Measurements from ENCODE around the gene NDUFB6.
A peak's percentile ranks its signal among the peaks of the same experiment; 100 is the strongest.
"Not testable (repeated sequence)": the region's sequence is repeated elsewhere in the genome, so short reads cannot be mapped to it uniquely, and the experiment has no call there.

The NDUFB6 gene

DNA sequence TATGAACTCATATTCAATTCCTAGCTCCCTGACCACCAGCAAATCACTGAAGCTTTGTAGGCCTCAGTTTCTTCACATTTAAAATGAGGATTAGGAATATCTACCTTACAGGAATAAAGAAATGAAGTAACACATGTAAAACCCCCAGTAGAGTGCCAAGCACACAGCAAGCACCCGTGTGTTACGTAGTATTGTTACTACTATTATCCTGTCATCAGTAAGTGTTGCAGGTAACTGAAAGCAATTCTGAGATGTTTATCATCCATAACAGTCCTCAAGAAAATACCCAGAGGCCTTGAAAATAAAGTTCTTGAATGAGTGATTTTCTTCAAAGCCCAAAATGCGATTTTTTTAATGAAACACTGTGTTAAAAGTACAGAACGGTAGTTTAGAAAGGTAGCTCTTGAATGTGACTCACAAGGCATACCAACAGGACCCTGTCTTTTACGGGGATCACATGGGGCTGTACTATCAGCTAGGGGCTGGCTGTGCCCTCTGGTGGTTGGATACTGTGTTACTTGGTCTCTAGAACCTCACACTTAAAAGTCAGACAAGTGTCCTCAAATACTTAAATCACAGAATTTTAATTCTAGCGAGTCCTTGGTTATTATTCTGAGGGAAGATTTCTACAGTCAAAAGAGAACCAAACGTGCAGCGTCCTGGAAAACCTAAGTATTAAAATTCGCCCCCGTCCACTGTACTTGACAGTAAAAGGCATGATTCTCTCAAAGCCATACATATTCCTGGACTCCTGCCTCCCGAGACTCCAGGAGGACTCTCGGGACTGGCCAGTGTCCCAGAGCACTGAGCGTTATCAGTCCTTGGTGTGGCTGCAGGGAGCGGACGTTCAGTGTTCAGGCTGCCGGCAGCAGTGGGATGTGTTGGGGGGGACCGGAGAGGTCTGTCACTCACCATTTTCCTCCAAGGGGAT, 725 bp downstream of the NDUFB6 start:
- H3K4me3 ChIP-seq (ENCODE audit: low read depth, low read length) = peak overlapping the region; percentile 97

DNA sequence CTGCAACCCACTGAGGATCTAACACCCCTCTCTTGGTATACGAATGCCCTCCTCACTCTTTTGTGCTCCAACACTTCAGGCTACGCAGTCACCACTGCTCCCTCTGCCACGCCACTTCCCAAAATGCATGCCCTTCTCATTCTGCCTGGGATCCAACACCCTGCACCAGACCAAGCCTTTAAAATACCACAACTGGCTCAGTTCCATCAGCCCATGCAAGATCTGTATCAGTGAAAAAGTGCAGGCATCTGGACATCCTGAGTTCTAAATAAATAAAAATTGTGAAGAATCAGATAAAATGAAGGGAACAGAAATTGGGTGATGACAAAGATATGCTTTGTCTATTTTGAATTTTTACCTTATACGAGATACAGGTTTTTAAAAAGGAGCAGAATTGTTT, 2.7 kb downstream of the NDUFB6 start:
- H3K4me3 ChIP-seq (ENCODE audit: low read depth, low read length) = no peak overlapping the region

GRCh38 chr9:32566770-32567169, 6.2 kb downstream of the NDUFB6 start:
- H3K4me3 ChIP-seq (ENCODE audit: low read depth, low read length) = no peak overlapping the region

GRCh38 chr9:32565967-32566366, 7.0 kb downstream of the NDUFB6 start:
- no peak overlapping the region for H3K4me3 ChIP-seq (ENCODE audit: low read depth, low read length)

DNA sequence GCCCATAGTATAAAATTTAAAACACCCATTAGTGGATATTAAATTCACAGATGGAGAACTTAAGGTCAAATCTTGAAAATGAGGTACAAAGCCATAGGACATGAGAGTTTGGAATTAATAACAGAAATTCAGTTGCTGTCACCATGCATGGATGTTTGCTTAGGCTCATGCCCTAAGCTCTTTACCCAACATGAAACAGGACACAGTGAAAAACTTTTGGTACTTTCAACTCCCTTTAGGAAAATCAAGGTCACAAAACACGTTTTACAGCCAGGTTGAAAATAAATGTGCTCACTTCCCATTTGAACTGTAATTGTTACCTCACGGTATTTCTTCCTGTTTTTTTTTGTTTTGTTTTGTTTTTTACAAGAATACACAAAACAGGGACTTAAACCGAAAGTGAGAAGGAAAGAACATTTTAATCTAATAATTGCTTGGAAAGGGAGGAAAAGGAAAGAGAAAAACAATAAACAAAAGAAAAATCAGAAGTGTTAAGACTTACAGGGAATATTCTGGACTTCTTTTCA, 14.5 kb downstream of the NDUFB6 start:
- no peak overlapping the region for H3K4me3 ChIP-seq (ENCODE audit: low read depth, low read length)

DNA sequence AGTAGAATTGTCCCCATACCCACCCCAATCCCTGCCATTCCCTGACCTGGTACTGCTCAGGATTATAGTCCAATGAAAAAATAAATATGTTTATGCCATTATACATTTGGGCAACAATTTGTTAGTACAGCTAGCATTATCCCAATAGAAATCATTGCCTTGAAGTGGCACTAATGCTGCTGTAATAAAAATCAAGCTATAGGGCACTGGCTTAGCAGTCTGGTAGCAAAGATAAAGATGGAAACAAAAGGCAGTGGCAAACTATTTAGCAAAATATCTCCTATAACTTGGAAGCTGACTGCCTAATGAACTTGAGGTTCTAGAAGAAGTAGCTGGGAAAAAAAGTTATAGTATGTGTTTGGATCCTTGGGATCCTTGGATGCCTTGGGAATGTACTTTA, 18.4 kb downstream of the NDUFB6 start:
- H3K4me3 ChIP-seq (ENCODE audit: low read depth, low read length) = no peak overlapping the region

DNA sequence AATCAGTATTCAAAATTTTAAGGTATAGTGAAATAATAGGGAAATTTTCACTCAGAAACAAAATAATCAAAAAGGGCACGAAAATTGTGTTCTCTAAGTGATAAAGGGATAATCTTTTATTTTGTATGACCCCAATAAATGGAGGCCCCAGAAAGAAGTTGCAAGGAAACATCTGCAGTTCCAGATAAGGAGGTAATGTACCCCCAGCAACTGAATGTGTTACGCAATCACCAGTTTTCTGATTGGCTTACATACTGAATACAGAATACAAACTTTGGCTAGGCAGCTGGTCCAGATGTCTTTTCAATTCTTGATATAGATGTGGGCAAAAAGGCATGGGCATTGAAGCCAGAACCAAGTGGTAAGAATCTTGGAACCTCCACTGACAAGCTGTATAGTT, 18.9 kb downstream of the NDUFB6 start:
- H3K4me3 ChIP-seq (ENCODE audit: low read depth, low read length) = no peak overlapping the region

- H3K4me3 ChIP-seq (ENCODE audit: low read depth, low read length) = peak within 1 kb of the TSS; percentile 91
These were observed 20.6 kb downstream of the NDUFB6 start, which contains the start of the genes SMIM27 and TOPORS for GRCh38 chr9:32552172-32552872. Gene SMIM27 (plus strand): TSS chr9:32552327. CDS start chr9:32552435, 108 bp downstream. Gene TOPORS (minus strand): TSS chr9:32552586. CDS start chr9:32552436, 150 bp downstream.

- H3K4me3 ChIP-seq (ENCODE audit: low read depth, low read length) = peak overlapping the region; percentile 91
These were observed 21.5 kb downstream of the NDUFB6 start for GRCh38 chr9:32551276-32552051.

DNA sequence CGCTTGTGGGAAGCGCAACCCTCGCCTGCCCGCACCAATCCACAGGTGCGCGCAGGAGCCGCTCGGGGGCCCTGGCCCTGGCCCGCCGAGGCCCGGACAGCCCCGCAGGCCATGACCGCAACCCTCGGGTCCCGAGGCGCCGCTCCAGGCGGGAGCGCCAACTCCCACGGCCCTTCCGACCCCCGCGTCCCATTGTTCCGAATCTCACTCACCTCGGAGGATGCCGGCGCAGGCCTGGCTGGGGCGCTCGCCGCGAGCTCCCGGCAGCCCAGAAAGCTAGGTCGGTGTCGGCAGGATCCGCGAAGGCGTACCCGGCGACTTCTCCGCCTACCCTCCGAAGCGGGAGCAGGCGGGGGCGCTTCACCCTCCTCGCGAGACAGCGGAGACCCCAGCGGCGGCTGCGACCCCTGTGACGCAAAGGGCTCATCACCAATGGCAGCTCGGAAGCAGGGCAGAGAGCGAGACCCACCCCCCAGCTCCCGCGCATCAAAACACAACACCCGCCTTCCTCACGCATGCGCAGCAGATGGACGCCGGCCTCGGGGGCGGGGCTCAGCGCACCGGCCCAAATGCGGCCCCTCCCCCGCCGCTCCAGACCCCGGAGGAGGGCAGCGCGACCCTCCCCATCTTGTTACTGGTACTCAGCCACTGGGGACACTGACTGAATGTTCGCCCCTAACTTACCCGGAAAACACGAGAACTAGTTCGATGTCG, 22.2 kb downstream of the NDUFB6 start:
- peak overlapping the region; percentile 91 for H3K4me3 ChIP-seq (ENCODE audit: low read depth, low read length)

DNA sequence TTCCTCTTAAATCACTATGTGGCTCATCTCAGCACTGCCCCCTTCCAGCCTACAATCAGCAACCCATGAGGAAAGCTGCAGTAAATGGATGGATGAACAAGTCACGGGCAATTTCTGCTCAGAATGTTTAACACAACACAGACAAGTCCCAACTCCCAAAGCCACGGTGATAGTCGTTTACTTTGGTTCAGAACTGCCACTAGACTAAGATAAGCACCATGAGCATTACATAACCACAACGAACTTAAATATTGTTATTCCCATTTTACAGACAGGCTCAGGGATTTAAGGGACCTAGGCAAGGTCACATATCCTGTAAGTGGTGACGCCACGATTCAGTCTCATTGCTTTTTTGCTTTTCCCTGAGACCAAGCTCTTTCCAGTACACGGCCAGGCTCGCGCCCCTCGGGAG, 22.8 kb downstream of the NDUFB6 start:
- peak overlapping the region; percentile 91 for H3K4me3 ChIP-seq (ENCODE audit: low read depth, low read length)

- not testable (repeated sequence) for H3K4me3 ChIP-seq (ENCODE audit: low read depth, low read length)
These were observed 24.7 kb downstream of the NDUFB6 start for GRCh38 chr9:32548213-32548612.

DNA sequence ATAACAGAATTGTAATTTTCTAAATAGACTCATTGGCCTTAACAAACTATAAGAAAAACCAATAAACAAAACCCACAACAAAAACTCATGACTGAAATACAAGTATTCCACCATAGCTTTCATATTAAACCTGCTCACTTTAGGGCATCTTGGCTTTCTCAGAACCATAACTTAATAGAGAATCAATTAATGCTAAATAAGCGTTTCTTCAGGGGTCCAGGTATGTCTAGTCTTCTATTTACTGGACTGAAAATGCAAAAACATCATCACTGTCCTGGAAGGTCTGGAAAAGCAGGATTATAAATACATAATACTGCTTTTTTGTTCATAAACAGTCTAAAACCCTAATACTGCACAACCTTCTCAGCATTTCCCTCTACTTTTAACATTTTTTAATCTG, 27.1 kb downstream of the NDUFB6 start:
- H3K4me3 ChIP-seq (ENCODE audit: low read depth, low read length) = no peak overlapping the region

DNA sequence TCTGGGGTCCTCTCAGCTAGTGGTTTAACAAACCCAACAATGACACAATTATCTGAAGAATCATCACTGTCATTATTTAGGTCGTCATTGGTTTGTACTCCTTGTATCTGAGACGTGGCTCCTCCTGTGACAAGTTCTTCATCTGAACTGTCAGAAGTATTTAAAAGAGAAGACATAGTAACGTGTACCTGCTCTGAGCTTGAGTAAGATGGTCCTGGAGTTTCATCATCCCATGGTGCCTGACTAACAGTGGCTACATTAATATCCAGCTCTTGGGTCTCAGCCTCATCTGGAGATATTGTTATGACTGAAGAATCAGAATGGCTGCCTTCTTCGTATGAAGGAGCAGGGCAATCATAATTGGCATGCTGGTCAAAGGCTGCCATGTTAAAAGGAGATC, 29.9 kb downstream of the NDUFB6 start:
- no peak overlapping the region for H3K4me3 ChIP-seq (ENCODE audit: low read depth, low read length)

GRCh38 chr9:32533816-32534215, 39.1 kb downstream of the NDUFB6 start:
- no peak overlapping the region for H3K4me3 ChIP-seq (ENCODE audit: low read depth, low read length)

- no peak overlapping the region for H3K4me3 ChIP-seq (ENCODE audit: low read depth, low read length)
These were observed 39.6 kb downstream of the NDUFB6 start for GRCh38 chr9:32533336-32533735.

DNA sequence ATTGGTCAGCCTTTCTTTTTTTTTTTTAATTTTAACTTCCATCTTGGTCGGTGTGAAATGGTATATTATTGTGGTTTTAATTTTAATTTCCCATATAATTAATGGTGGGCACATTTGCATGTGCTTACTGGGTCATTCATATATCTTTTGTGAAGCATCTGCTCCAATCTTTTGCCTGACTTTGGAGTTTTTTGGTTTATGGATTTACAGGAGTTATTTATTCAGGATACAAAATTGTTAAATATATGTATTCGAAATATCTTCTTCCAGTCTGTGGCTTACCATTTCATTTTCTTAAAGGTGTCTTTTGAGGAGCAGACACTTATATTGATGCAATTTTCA, 46.3 kb downstream of the NDUFB6 start:
- peak overlapping the region; percentile 71 for H3K4me3 ChIP-seq (ENCODE audit: low read depth, low read length)

GRCh38 chr9:32526041-32526706, 46.8 kb downstream of the NDUFB6 start, which contains the start of gene RIGI:
Gene RIGI (minus strand): TSS chr9:32526196. CDS start chr9:32526166, 30 bp downstream.
- peak within 1 kb of the TSS; percentile 71 for H3K4me3 ChIP-seq (ENCODE audit: low read depth, low read length)

DNA sequence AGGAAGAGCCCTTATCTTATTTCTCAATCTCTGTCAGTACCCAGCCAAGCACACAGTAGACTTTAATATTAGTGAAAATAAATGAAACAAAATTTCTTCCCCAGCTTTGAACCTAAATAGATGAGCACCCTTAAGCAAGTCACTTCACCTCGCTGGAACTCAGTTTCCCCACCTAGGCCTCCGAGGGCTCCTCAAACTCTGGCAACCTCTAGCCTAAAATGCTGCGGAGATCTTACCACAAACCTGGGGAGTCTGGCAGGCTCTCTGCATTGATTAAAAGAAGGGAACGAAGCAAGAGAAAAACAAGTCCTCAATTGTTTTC, 47.3 kb downstream of the NDUFB6 start:
- peak overlapping the region; percentile 71 for H3K4me3 ChIP-seq (ENCODE audit: low read depth, low read length)

Measured in iPS-11a (cell line).